HepG2 (cell line): Measurements from ENCODE around the gene PPP1CA. TPM values are rescaled to one million over a fixed set of nuclear protein-coding genes. Genes with fewer than 3 reads are reported as not detected.

ENCODE experiments used
- CCAR2 ChIP-seq: fragments of 200-400 bp; formaldehyde crosslinking; optimal IDR thresholded peaks from 2 replicates; pipeline ENCODE3; 2018; ENCODE audit warnings: low read depth, mild to moderate bottlenecking, low read length, moderate library complexity
- KDM5A ChIP-seq: fragments of 200-600 bp; sonication (generic); IDR thresholded peaks from 2 replicates; pipeline ENCODE4 v1.7.0; 2018; ENCODE audit warnings: antibody characterized with exemption, mild to moderate bottlenecking, low read length, borderline replicate concordance
- MBD4 ChIP-seq: IDR thresholded peaks from 2 replicates; pipeline ENCODE4 v1.6.1; 2012; ENCODE audit warnings: low read length, inconsistent platforms, borderline replicate concordance
- NR2F1 ChIP-seq, 2 experiments: fragments of 450-650 bp in 1 of 2; formaldehyde crosslinking in 1 of 2; IDR thresholded peaks; 2 replicates each; pipeline versions ENCODE4 v1.5.0 to v1.6.1; 2016 to 2020; ENCODE audit warnings: mild to moderate bottlenecking in 1 of 2, missing compliant biosample characterization in 1 of 2, missing genetic modification reagents in 1 of 2, moderate library complexity in 1 of 2
- RNF219 ChIP-seq: sonication (generic); formaldehyde crosslinking; IDR thresholded peaks from 2 replicates; pipeline ENCODE4 v1.5.0; 2020; ENCODE audit warnings: mild to moderate bottlenecking, missing genetic modification reagents
- SMAD9 ChIP-seq: sonication (generic); formaldehyde crosslinking; IDR thresholded peaks from 2 replicates; pipeline ENCODE4 v1.5.1; 2020; ENCODE audit warnings: mild to moderate bottlenecking, missing genetic modification reagents
- SNAI1 ChIP-seq: sonication (generic); formaldehyde crosslinking; IDR thresholded peaks from 2 replicates; pipeline ENCODE4 v1.5.0; 2020; ENCODE audit warnings: mild to moderate bottlenecking, missing genetic modification reagents, borderline replicate concordance
- TAF1 ChIP-seq: sonication (generic); formaldehyde crosslinking; IDR thresholded peaks from 2 replicates; pipeline ENCODE4 v1.4.0; 2020; ENCODE audit warnings: missing genetic modification reagents
- ZBTB21 ChIP-seq: sonication (generic); formaldehyde crosslinking; IDR thresholded peaks from 2 replicates; pipeline ENCODE4 v1.4.0; 2020; ENCODE audit warnings: missing genetic modification reagents
- ZNF180 ChIP-seq: sonication (generic); formaldehyde crosslinking; IDR thresholded peaks from 2 replicates; pipeline ENCODE4 v1.4.0; 2020; ENCODE audit warnings: low read depth, missing genetic modification reagents, borderline replicate concordance
- ZNF281 ChIP-seq: sonication (generic); formaldehyde crosslinking; IDR thresholded peaks from 2 replicates; pipeline ENCODE4 v1.4.0; 2020; ENCODE audit warnings: missing genetic modification reagents, borderline replicate concordance
- ZNF563 ChIP-seq: sonication (generic); formaldehyde crosslinking; IDR thresholded peaks from 2 replicates; pipeline ENCODE4 v1.8.0; 2022; ENCODE audit warnings: mild to moderate bottlenecking, moderate library complexity, missing genetic modification reagents
- ZNF773 ChIP-seq: sonication (generic); formaldehyde crosslinking; IDR thresholded peaks from 2 replicates; pipeline ENCODE4 v1.4.0; 2020; ENCODE audit warnings: missing genetic modification reagents, borderline replicate concordance
- polyA plus RNA-seq, 8 experiments: library from polyadenylated mRNA; depleted of rRNA in 3 of 8; stranded (reverse) in 7 of 8; unstranded in 1 of 8; fragments of >200 nt; fragmentation: Illumina TruSeq in 4 of 8; extraction: Trizol in 4 of 8; gene quantifications; 2 replicates each; pipeline versions ENCODE4 v1.2.1 to v1.2.3, GENCODE V29; 2011 to 2016; ENCODE audit warnings: low read depth in 4 of 8, missing spikeins in 1 of 8, mixed read lengths in 1 of 8; ENCODE audit not compliant: insufficient read depth in 1 of 8
- total RNA-seq, 5 experiments: library from RNA; depleted of rRNA; stranded (reverse); fragments of >200 nt; fragmentation: Illumina TruSeq; extraction: Trizol; gene quantifications; 2 replicates each; pipeline ENCODE4 v1.2.3, GENCODE V29; 2016; ENCODE audit warnings: low read depth in 1 of 5
- TF ChIP-seq, protein P1 (sequence below): sonication (generic); formaldehyde crosslinking; IDR thresholded peaks from 2 replicates; pipeline ENCODE4 v1.5.0; 2020; ENCODE audit warnings: mild to moderate bottlenecking, missing genetic modification reagents
- TF ChIP-seq, protein P2 (sequence below): sonication (generic); formaldehyde crosslinking; IDR thresholded peaks from 2 replicates; pipeline ENCODE4 v1.5.0; 2020; ENCODE audit warnings: missing genetic modification reagents
- TF ChIP-seq, protein P3 (sequence below): sonication (generic); formaldehyde crosslinking; IDR thresholded peaks from 2 replicates; pipeline ENCODE4 v1.8.0; 2022; ENCODE audit warnings: mild to moderate bottlenecking, missing genetic modification reagents, moderate library complexity
- TF ChIP-seq, protein P4 (sequence below): sonication (generic); formaldehyde crosslinking; IDR thresholded peaks from 2 replicates; pipeline ENCODE4 v1.5.1; 2020; ENCODE audit warnings: mild to moderate bottlenecking, missing genetic modification reagents, moderate library complexity

PPP1CA gene
- total and polyA plus RNA-seq, 2 of the 13 experiments (the other 11 are each of a cell fraction or from before 2014, with no cell fraction given) = 149 to 170 TPM

DNA sequence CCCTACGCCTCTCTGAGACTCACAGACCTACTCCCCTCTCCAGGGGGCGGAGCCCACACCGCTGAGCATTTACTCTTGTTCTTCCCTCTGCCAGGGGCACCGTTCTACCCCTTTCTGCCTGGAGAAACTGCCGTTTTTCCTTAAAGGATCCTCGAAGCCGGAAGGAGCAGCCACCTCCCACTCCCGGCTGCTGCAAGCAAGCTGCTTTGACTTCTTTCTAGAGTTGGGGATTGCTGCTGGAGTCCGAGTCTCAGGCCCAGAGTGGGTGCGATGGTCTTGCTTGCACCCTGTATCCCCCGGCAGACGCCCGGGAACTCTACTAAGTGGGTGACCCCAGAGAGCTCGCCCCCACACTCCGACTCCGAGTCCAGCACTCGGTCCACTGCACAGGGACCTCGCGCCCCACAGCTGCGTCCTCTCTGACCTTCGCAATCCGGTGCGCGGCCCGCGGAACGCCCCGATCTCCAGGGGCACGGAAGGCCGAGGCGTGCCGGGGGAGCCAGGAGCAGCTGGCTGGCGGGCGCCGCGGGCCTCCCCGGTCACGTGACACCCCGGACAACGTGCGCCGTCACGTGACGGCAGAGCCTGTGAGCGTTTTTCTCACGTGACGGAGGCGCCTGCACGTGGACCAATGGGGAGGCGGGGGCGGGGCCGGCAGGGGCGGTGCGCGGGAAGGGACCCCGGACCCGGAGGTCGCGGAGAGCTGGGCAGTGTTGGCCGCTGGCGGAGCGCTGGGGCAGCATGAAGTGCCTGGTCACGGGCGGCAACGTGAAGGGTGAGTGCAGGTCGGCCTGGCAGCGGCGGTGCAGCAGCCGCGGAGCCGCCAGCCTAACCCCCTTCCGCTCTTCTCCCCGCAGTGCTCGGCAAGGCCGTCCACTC is 10.1 kb downstream of the PPP1CA start, which contains the start of gene RAD9A (continued):
- TF ChIP-seq, protein P1, sequence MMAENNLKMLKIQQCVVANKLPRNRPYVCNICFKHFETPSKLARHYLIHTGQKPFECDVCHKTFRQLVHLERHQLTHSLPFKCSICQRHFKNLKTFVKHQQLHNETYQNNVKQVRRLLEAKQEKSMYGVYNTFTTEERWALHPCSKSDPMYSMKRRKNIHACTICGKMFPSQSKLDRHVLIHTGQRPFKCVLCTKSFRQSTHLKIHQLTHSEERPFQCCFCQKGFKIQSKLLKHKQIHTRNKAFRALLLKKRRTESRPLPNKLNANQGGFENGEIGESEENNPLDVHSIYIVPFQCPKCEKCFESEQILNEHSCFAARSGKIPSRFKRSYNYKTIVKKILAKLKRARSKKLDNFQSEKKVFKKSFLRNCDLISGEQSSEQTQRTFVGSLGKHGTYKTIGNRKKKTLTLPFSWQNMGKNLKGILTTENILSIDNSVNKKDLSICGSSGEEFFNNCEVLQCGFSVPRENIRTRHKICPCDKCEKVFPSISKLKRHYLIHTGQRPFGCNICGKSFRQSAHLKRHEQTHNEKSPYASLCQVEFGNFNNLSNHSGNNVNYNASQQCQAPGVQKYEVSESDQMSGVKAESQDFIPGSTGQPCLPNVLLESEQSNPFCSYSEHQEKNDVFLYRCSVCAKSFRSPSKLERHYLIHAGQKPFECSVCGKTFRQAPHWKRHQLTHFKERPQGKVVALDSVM (CRISPR knock-in tag) = peak; percentile 76
- TF ChIP-seq NR2F1 (CRISPR knock-in tag; IDR thresholded peaks at IDR 0.05) = peak; percentile 19 to 66; a peak in 2 of 4 replicates
- peak; percentile 92; the same call in 1 of the 2 replicates for TF ChIP-seq ZNF563 (CRISPR knock-in tag)
- no peak for TF ChIP-seq RNF219 (CRISPR knock-in tag)
- TF ChIP-seq TAF1 (CRISPR knock-in tag) = peak; percentile 90
- 0 out of 2 replicates have a peak, but pooled peaks have one; percentile 28 for TF ChIP-seq ZNF773 (CRISPR knock-in tag)
- TF ChIP-seq ZNF180 = no peak
- no peak for TF ChIP-seq MBD4
- peak; percentile 52 for TF ChIP-seq ZNF281 (CRISPR knock-in tag)
- peak; percentile 89; the same call in 1 of the 2 replicates for TF ChIP-seq SMAD9 (CRISPR knock-in tag)
- TF ChIP-seq, protein P2, sequence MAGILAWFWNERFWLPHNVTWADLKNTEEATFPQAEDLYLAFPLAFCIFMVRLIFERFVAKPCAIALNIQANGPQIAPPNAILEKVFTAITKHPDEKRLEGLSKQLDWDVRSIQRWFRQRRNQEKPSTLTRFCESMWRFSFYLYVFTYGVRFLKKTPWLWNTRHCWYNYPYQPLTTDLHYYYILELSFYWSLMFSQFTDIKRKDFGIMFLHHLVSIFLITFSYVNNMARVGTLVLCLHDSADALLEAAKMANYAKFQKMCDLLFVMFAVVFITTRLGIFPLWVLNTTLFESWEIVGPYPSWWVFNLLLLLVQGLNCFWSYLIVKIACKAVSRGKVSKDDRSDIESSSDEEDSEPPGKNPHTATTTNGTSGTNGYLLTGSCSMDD (CRISPR knock-in tag) = no peak
- peak; percentile 82 for TF ChIP-seq KDM5A
- TF ChIP-seq ZBTB21 (CRISPR knock-in tag) = no peak
- no peak for TF ChIP-seq CCAR2
- 0 out of 2 replicates have a peak, but pooled peaks have one; percentile 31 for TF ChIP-seq SNAI1
- TF ChIP-seq, protein P3, sequence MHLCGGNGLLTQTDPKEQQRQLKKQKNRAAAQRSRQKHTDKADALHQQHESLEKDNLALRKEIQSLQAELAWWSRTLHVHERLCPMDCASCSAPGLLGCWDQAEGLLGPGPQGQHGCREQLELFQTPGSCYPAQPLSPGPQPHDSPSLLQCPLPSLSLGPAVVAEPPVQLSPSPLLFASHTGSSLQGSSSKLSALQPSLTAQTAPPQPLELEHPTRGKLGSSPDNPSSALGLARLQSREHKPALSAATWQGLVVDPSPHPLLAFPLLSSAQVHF (CRISPR knock-in tag) = peak; percentile 93
- TF ChIP-seq, protein P4, sequence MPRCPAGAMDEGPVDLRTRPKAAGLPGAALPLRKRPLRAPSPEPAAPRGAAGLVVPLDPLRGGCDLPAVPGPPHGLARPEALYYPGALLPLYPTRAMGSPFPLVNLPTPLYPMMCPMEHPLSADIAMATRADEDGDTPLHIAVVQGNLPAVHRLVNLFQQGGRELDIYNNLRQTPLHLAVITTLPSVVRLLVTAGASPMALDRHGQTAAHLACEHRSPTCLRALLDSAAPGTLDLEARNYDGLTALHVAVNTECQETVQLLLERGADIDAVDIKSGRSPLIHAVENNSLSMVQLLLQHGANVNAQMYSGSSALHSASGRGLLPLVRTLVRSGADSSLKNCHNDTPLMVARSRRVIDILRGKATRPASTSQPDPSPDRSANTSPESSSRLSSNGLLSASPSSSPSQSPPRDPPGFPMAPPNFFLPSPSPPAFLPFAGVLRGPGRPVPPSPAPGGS (CRISPR knock-in tag) = peak; percentile 92
